Neuronal stem cell (in vitro differentiated cells): ENCODE data around the gene NF2.
A peak's percentile ranks its signal among the peaks of the same experiment; 100 is the strongest.
"Not testable (repeated sequence)": the region's sequence is repeated elsewhere in the genome, so short reads cannot be mapped to it uniquely, and the experiment has no call there.

Experiments
- DNase-seq: peaks from one replicate; pipeline ENCODE4 v3.0.0-alpha.2; 2013; ENCODE audit warnings: low spot score
- H2AFZ ChIP-seq: one replicate; pipeline ENCODE4 v1.6.1; 2013; ENCODE audit warnings: mild to moderate bottlenecking, low read length, inconsistent platforms
- H2AK5ac ChIP-seq: 2 replicates; pipeline ENCODE4 v1.6.1; 2013; ENCODE audit warnings: low read depth, mild to moderate bottlenecking, inconsistent platforms, low read length, moderate library complexity, mixed read lengths
- H2BK120ac ChIP-seq: 2 replicates; pipeline ENCODE4 v1.6.1; 2013; ENCODE audit warnings: low read depth, mild to moderate bottlenecking, inconsistent platforms, low read length, moderate library complexity, mixed read lengths
- H2BK12ac ChIP-seq: one replicate; pipeline ENCODE4 v1.6.1; 2013; ENCODE audit warnings: low read length, inconsistent platforms
- H2BK15ac ChIP-seq: 2 replicates; pipeline ENCODE4 v1.6.1; 2013; ENCODE audit warnings: mild to moderate bottlenecking, low read length, inconsistent platforms, mixed read lengths
- H2BK5ac ChIP-seq: one replicate; pipeline ENCODE4 v1.6.1; 2013; ENCODE audit warnings: inconsistent platforms, mild to moderate bottlenecking, low read length, moderate library complexity
- H3K14ac ChIP-seq: one replicate; pipeline ENCODE4 v1.6.1; 2013; ENCODE audit warnings: low read length, inconsistent platforms
- H3K18ac ChIP-seq: 2 replicates; pipeline ENCODE4 v1.6.1; 2013; ENCODE audit warnings: low read length, inconsistent platforms
- H3K23ac ChIP-seq: 2 replicates; pipeline ENCODE4 v1.6.1; 2013; ENCODE audit warnings: low read depth, mild to moderate bottlenecking, mixed read lengths, low read length, inconsistent platforms; ENCODE audit not compliant: poor library complexity
- H3K27ac ChIP-seq: replicated peaks from 3 replicates; pipeline ENCODE4 v1.5.1; 2013; ENCODE audit warnings: low read length, inconsistent platforms
- H3K27me3 ChIP-seq, 3 experiments: 2 replicates each; pipeline ENCODE4 v1.6.1; 2013; ENCODE audit warnings: low read length in 3 of 3, mild to moderate bottlenecking in 2 of 3, inconsistent platforms in 1 of 3, low read depth in 1 of 3, mixed read lengths in 1 of 3, moderate library complexity in 1 of 3; ENCODE audit not compliant: control insufficient read depth in 3 of 3, insufficient read depth in 3 of 3
- H3K36me3 ChIP-seq, 2 donors: replicated peaks in 1 of 2; 2 replicates each; pipeline ENCODE4 v1.6.1; 2013; ENCODE audit warnings: low read length in 2 of 2; ENCODE audit not compliant: control insufficient read depth in 2 of 2, insufficient read depth in 2 of 2
- H3K4ac ChIP-seq: 2 replicates; pipeline ENCODE4 v1.6.1; 2013; ENCODE audit warnings: inconsistent platforms, mild to moderate bottlenecking, low read length, moderate library complexity
- H3K4me1 ChIP-seq, 2 donors: 1 replicate in 1 of 2; 2 replicates in 1 of 2; pipeline ENCODE4 v1.6.1; 2013; ENCODE audit warnings: low read length in 2 of 2, low read depth in 1 of 2; ENCODE audit not compliant: control insufficient read depth in 2 of 2, insufficient read depth in 1 of 2
- H3K4me2 ChIP-seq: one replicate; pipeline ENCODE4 v1.6.1; 2013; ENCODE audit warnings: mild to moderate bottlenecking, low read length, inconsistent platforms; ENCODE audit not compliant: insufficient read depth, poor library complexity, severe bottlenecking
- H3K4me3 ChIP-seq, 2 donors: 2 replicates each; pipeline ENCODE4 v1.5.1; 2013; ENCODE audit warnings: low read length in 2 of 2, mild to moderate bottlenecking in 2 of 2, inconsistent platforms in 1 of 2, moderate library complexity in 1 of 2
- H3K79me1 ChIP-seq: one replicate; pipeline ENCODE4 v1.6.1; 2013; ENCODE audit warnings: low read depth, mild to moderate bottlenecking, inconsistent platforms, low read length, moderate library complexity
- H3K9ac ChIP-seq: one replicate; pipeline ENCODE4 v1.6.1; 2013; ENCODE audit warnings: mild to moderate bottlenecking, low read depth, low read length, inconsistent platforms; ENCODE audit not compliant: poor library complexity
- H3K9me3 ChIP-seq, 2 donors: replicated peaks in 1 of 2; 2 replicates each; pipeline versions ENCODE3 to v1.6.1; 2013; ENCODE audit warnings: low read length in 2 of 2, mild to moderate bottlenecking in 2 of 2, inconsistent platforms in 1 of 2, low read depth in 1 of 2, mixed read lengths in 1 of 2, moderate library complexity in 1 of 2; ENCODE audit not compliant: control insufficient read depth in 2 of 2, insufficient read depth in 1 of 2
- H4K8ac ChIP-seq: one replicate; pipeline ENCODE4 v1.6.1; 2013; ENCODE audit warnings: low read depth, mild to moderate bottlenecking, inconsistent platforms, low read length, moderate library complexity
- H4K91ac ChIP-seq: one replicate; pipeline ENCODE4 v1.6.1; 2013; ENCODE audit warnings: low read length, low read depth, mild to moderate bottlenecking, inconsistent platforms; ENCODE audit not compliant: poor library complexity
- WGBS, 2 donors: extraction: QIAGEN DNeasy Blood & Tissue Kit; methylation state at CpG; one replicate each; pipeline ENCODE4 v1.1.7; 2013; ENCODE audit warnings: missing lambda C conversion rate in 2 of 2, mixed read lengths in 1 of 2; ENCODE audit not compliant: insufficient read length in 2 of 2, insufficient replicate concordance in 1 of 2; ENCODE audit errors: extremely low coverage in 2 of 2; 5-methylcytosine and 5-hydroxymethylcytosine counted together

NF2 gene

GRCh38 chr22:29580200-29580810 lies 23.1 kb upstream of the NF2 start:
- H3K9ac ChIP-seq, result peak overlapping the region; percentile 97
- peaks cover 10% of the 10 kb centered on the region for H3K79me1 ChIP-seq
- H2AK5ac ChIP-seq, result peak overlapping the region; percentile 91
- DNase-seq, result no peak
- no peaks in the 10 kb centered on the region for H3K27me3 ChIP-seq
- H2AFZ ChIP-seq, result peak overlapping the region; percentile 91
- peaks cover 3 to 14% of the 10 kb centered on the region in 2 donors for H3K36me3 ChIP-seq
- H3K4me3 ChIP-seq, result peak overlapping the region; percentile 58 to 90
- peak overlapping the region; percentile 75 for H3K4me2 ChIP-seq
- H3K14ac ChIP-seq, result peak overlapping the region; percentile 63
- H3K23ac ChIP-seq, result peak overlapping the region; percentile 86
- H2BK12ac ChIP-seq, result peak overlapping the region; percentile 81
- H3K4ac ChIP-seq, result peak overlapping the region; percentile 97
- H3K27ac ChIP-seq, result peak overlapping the region; percentile 81
- H3K18ac ChIP-seq, result peak overlapping the region; percentile 99
- peak overlapping the region; percentile 99 for H2BK15ac ChIP-seq
- H3K9me3 ChIP-seq, result no peaks in the 10 kb centered on the region
- H2BK120ac ChIP-seq, result peak overlapping the region; percentile 84
- no CpG with 5 or more reads among the region's 8 CpGs for WGBS, 2 donors
- peak overlapping the region; percentile 100 for H4K91ac ChIP-seq
- peaks cover 6 to 11% of the 10 kb centered on the region in 2 donors for H3K4me1 ChIP-seq
- H4K8ac ChIP-seq, result peak overlapping the region; percentile 99
- H2BK5ac ChIP-seq, result peak overlapping the region; percentile 99

DNA sequence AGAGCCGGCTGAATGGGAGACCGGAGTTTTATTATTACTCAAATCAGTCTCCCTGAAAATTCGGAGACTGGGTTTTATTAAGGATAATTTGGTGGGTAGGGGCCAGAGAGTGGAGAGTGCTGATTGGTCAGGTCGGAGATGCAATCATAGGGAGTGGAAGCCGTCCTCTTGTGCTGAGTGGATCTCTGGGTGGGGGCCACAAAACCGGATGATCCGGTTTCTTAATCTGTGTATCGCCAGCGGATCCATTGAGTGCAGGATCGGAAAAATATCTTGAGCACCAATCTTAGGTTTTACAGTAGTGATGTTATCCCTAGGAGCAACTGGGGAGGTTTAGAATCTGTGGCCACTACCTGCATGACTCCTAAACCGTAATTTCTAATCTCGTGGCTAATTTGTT lies 21.6 kb upstream of the NF2 start:
- no peak overlapping the region for H2BK120ac ChIP-seq
- H2BK12ac ChIP-seq, result no peak overlapping the region
- H2BK5ac ChIP-seq, result no peak overlapping the region
- no peak overlapping the region for H3K23ac ChIP-seq
- no peak overlapping the region for H3K4ac ChIP-seq
- no peak overlapping the region for H3K18ac ChIP-seq
- H2AK5ac ChIP-seq, result no peak overlapping the region
- H4K91ac ChIP-seq, result no peak overlapping the region
- H3K4me3 ChIP-seq, result peak overlapping the region in 1 of 2 donors; percentile 58
- H3K27ac ChIP-seq, result no peak overlapping the region
- H3K14ac ChIP-seq, result no peak overlapping the region
- no peak for DNase-seq
- no peaks in the 10 kb centered on the region for H3K27me3 ChIP-seq
- peaks cover 10% of the 10 kb centered on the region for H3K79me1 ChIP-seq
- peaks cover 6 to 11% of the 10 kb centered on the region in 2 donors for H3K4me1 ChIP-seq
- H4K8ac ChIP-seq, result no peak overlapping the region
- no peak overlapping the region for H2AFZ ChIP-seq
- H2BK15ac ChIP-seq, result no peak overlapping the region
- H3K36me3 ChIP-seq, result peaks cover 3 to 12% of the 10 kb centered on the region in 2 donors
- no peak overlapping the region for H3K4me2 ChIP-seq
- no CpG with 5 or more reads among the region's 12 CpGs for WGBS, 2 donors
- H3K9me3 ChIP-seq, result no peaks in the 10 kb centered on the region
- H3K9ac ChIP-seq, result no peak overlapping the region

GRCh38 chr22:29584975-29585374 lies 18.5 kb upstream of the NF2 start:
- H2BK15ac ChIP-seq, result peak overlapping the region; percentile 1
- H2AK5ac ChIP-seq, result peak overlapping the region; percentile 2
- H3K4me3 ChIP-seq, result no peak overlapping the region
- H3K4ac ChIP-seq, result no peak overlapping the region
- no peak overlapping the region for H4K8ac ChIP-seq
- no peak overlapping the region for H2BK120ac ChIP-seq
- H3K4me2 ChIP-seq, result no peak overlapping the region
- no peak overlapping the region for H4K91ac ChIP-seq
- H3K9ac ChIP-seq, result no peak overlapping the region
- peaks cover 6 to 8% of the 10 kb centered on the region in 2 donors for H3K4me1 ChIP-seq
- H3K23ac ChIP-seq, result no peak overlapping the region
- no peak overlapping the region for H2AFZ ChIP-seq
- H3K9me3 ChIP-seq, result no peaks in the 10 kb centered on the region
- no peak overlapping the region for H3K27ac ChIP-seq
- DNase-seq, result no peak
- no peak overlapping the region for H3K18ac ChIP-seq
- no peak overlapping the region for H2BK12ac ChIP-seq
- no CpG with 5 or more reads among the region's 5 CpGs for WGBS, 2 donors
- no peak overlapping the region for H2BK5ac ChIP-seq
- H3K14ac ChIP-seq, result no peak overlapping the region
- H3K27me3 ChIP-seq, result no peaks in the 10 kb centered on the region
- peaks cover 5% of the 10 kb centered on the region for H3K79me1 ChIP-seq
- H3K36me3 ChIP-seq, result no peaks in the 10 kb centered on the region

- not testable (repeated sequence) for H3K4me1 ChIP-seq, H3K36me3 ChIP-seq, H2AFZ ChIP-seq, H3K4me3 ChIP-seq, H2BK5ac ChIP-seq, H3K4ac ChIP-seq, H3K4me2 ChIP-seq, H3K23ac ChIP-seq, H3K79me1 ChIP-seq, DNase-seq, H3K9ac ChIP-seq, H3K18ac ChIP-seq, H4K91ac ChIP-seq, H3K27ac ChIP-seq, H3K9me3 ChIP-seq, H2AK5ac ChIP-seq, H3K14ac ChIP-seq, H2BK15ac ChIP-seq, H2BK120ac ChIP-seq, H4K8ac ChIP-seq, H3K27me3 ChIP-seq, H2BK12ac ChIP-seq
- WGBS, 2 donors, result no CpG with 5 or more reads among the region's 4 CpGs
These were observed 17.2 kb upstream of the NF2 start for GRCh38 chr22:29586193-29586705.
